Neural progenitor cell (in vitro differentiated cells): ENCODE data around the gene IMMP1L.

Experiments used
- CTCF ChIP-seq: fragments of 200-600 bp; sonication (generic); IDR thresholded peaks from 2 replicates; pipeline ENCODE4 v1.5.1; 2017; ENCODE audit warnings: antibody characterized with exemption, mild to moderate bottlenecking
- EZH2phosphoT487 ChIP-seq: fragments of 200-600 bp; sonication (generic); IDR thresholded peaks from 2 replicates; pipeline ENCODE4 v1.6.1; 2017; ENCODE audit warnings: antibody characterized with exemption

- TF ChIP-seq EZH2phosphoT487 (no peak), CTCF (no peak)
Observed at GRCh38 chr11:31419669-31420068, 89.8 kb downstream of the IMMP1L start.
